ENCODE data around the gene UBASH3B. TPM values are rescaled to one million over a fixed set of nuclear protein-coding genes. Genes with fewer than 3 reads are reported as not detected.

UBASH3B gene
- total RNA-seq, 2 experiments from 2014 or later: 66.6 to 75.0 TPM

- no peak overlapping the region for H3K4me3 Mint-ChIP-seq
Observed at GRCh38 chr11:122775675-122776271, 120.3 kb downstream of the UBASH3B start.

GRCh38 chr11:122776546-122776945 lies 121.0 kb downstream of the UBASH3B start:
- no peaks in the 10 kb centered on the region for H3K27me3 Mint-ChIP-seq (ENCODE audit: low read depth)
- peaks cover 43% of the 10 kb centered on the region for H3K36me3 Mint-ChIP-seq (ENCODE audit: low read depth)
- peaks cover 34% of the 10 kb centered on the region for H3K4me1 Mint-ChIP-seq (ENCODE audit: low read depth)
- no peaks in the 10 kb centered on the region for H3K9me3 Mint-ChIP-seq (ENCODE audit: insufficient read depth)
- no peak overlapping the region for H3K4me3 Mint-ChIP-seq
- no peak overlapping the region for H3K27ac Mint-ChIP-seq
- DNase-seq (no peak), ATAC-seq (no peak)
- ChIA-PET CTCF (interaction anchor here (1.3 to 4.3 kb wide), 4 partner anchors 12 to 77 kb away, joined by 4 to 23 read pairs (median 4); no protein-coding TSS in a partner anchor), POLR2A (no interaction called here)

More at GRCh38 chr11:122775675-122776271, 120.3 kb downstream of the UBASH3B start:
- no peak overlapping the region for H3K27ac Mint-ChIP-seq
- no peak for DNase-seq
- H3K9me3 Mint-ChIP-seq (ENCODE audit: insufficient read depth): no peaks in the 10 kb centered on the region
- ChIA-PET CTCF (interaction anchor here (0.9 to 4.3 kb wide), 6 partner anchors 12 to 195 kb away, joined by 3 to 23 read pairs (median 4); no protein-coding TSS in a partner anchor), POLR2A (interaction anchor here (0.6 kb wide), 1 partner anchor 14 kb away, joined by 3 read pairs; no protein-coding TSS in a partner anchor)
- peaks cover 35% of the 10 kb centered on the region for H3K36me3 Mint-ChIP-seq (ENCODE audit: low read depth)
- no peak for ATAC-seq
- peaks cover 26% of the 10 kb centered on the region for H3K4me1 Mint-ChIP-seq (ENCODE audit: low read depth)
- H3K27me3 Mint-ChIP-seq (ENCODE audit: low read depth): no peaks in the 10 kb centered on the region

- no peak for ATAC-seq
- H3K36me3 Mint-ChIP-seq (ENCODE audit: low read depth): peaks cover 50% of the 10 kb centered on the region
- POLR2A ChIA-PET: no interaction called here
- H3K4me3 Mint-ChIP-seq: no peak overlapping the region
- no peak for DNase-seq
- peaks cover 42% of the 10 kb centered on the region for H3K4me1 Mint-ChIP-seq (ENCODE audit: low read depth)
- no peaks in the 10 kb centered on the region for H3K9me3 Mint-ChIP-seq (ENCODE audit: insufficient read depth)
- no peak overlapping the region for H3K27ac Mint-ChIP-seq
- no peaks in the 10 kb centered on the region for H3K27me3 Mint-ChIP-seq (ENCODE audit: low read depth)
- CTCF ChIA-PET: interaction anchor here (0.9 to 4.3 kb wide), 4 partner anchors 21 to 277 kb away, joined by 3 to 23 read pairs (median 6); no protein-coding TSS in a partner anchor
Observed at GRCh38 chr11:122777343-122777742, 121.8 kb downstream of the UBASH3B start.

GRCh38 chr11:122778148-122778547 lies 122.6 kb downstream of the UBASH3B start:
- ATAC-seq: no peak
- no peak overlapping the region for H3K27ac Mint-ChIP-seq

GRCh38 chr11:122779047-122779629 lies 123.6 kb downstream of the UBASH3B start:
- CTCF ChIA-PET: interaction anchor here (0.9 to 6.2 kb wide), 11 partner anchors 8 to 242 kb away, joined by 3 to 91 read pairs (median 15); no protein-coding TSS in a partner anchor
- no peaks in the 10 kb centered on the region for H3K27me3 Mint-ChIP-seq (ENCODE audit: low read depth)
- H3K4me3 Mint-ChIP-seq: no peak overlapping the region
- peaks cover 61% of the 10 kb centered on the region for H3K36me3 Mint-ChIP-seq (ENCODE audit: low read depth)
- H3K27ac Mint-ChIP-seq: peak overlapping the region; percentile 9
- no peaks in the 10 kb centered on the region for H3K9me3 Mint-ChIP-seq (ENCODE audit: insufficient read depth)
- H3K4me1 Mint-ChIP-seq (ENCODE audit: low read depth): peaks cover 42% of the 10 kb centered on the region
- POLR2A ChIA-PET: no interaction called here
- ATAC-seq: no peak
- DNase-seq: no peak

More at GRCh38 chr11:122778148-122778547, 122.6 kb downstream of the UBASH3B start:
- H3K36me3 Mint-ChIP-seq (ENCODE audit: low read depth): peaks cover 56% of the 10 kb centered on the region
- no peak overlapping the region for H3K4me3 Mint-ChIP-seq
- ChIA-PET CTCF (interaction anchor here (0.9 to 4.3 kb wide), 5 partner anchors 9 to 149 kb away, joined by 3 to 23 read pairs (median 5); no protein-coding TSS in a partner anchor), POLR2A (no interaction called here)
- H3K9me3 Mint-ChIP-seq (ENCODE audit: insufficient read depth): no peaks in the 10 kb centered on the region
- no peaks in the 10 kb centered on the region for H3K27me3 Mint-ChIP-seq (ENCODE audit: low read depth)
- H3K4me1 Mint-ChIP-seq (ENCODE audit: low read depth): peaks cover 42% of the 10 kb centered on the region
- DNase-seq: no peak

GRCh38 chr11:122780296-122780949 lies 124.9 kb downstream of the UBASH3B start:
- ChIA-PET POLR2A (interaction anchor here (1.1 kb wide), 1 partner anchor 8 kb away, joined by 4 read pairs; no protein-coding TSS in a partner anchor), CTCF (interaction anchor here (0.7 to 6.2 kb wide), 27 partner anchors 10 to 242 kb away, joined by 3 to 91 read pairs (median 6); partner anchors contain the start of gene UBASH3B)
- ATAC-seq (no peak), DNase-seq (no peak)
- Mint-ChIP-seq H3K4me3 (no peak overlapping the region), H3K9me3 (ENCODE audit: insufficient read depth) (no peaks in the 10 kb centered on the region), H3K36me3 (ENCODE audit: low read depth) (peaks cover 70% of the 10 kb centered on the region), H3K27me3 (ENCODE audit: low read depth) (no peaks in the 10 kb centered on the region), H3K27ac (peak overlapping the region; percentile 28), H3K4me1 (ENCODE audit: low read depth) (peaks cover 41% of the 10 kb centered on the region)

- H3K36me3 Mint-ChIP-seq (ENCODE audit: low read depth): peaks cover 65% of the 10 kb centered on the region
Observed at GRCh38 chr11:122781378-122782195, 126.1 kb downstream of the UBASH3B start.

GRCh38 chr11:122782222-122782621 lies 126.7 kb downstream of the UBASH3B start:
- ChIA-PET CTCF (interaction anchor here (0.7 to 6.2 kb wide), 18 partner anchors 8 to 241 kb away, joined by 3 to 91 read pairs (median 15); partner anchors contain the start of gene UBASH3B), POLR2A (no interaction called here)
- Mint-ChIP-seq H3K27ac (no peak overlapping the region), H3K9me3 (ENCODE audit: insufficient read depth) (no peaks in the 10 kb centered on the region), H3K4me3 (no peak overlapping the region), H3K27me3 (ENCODE audit: low read depth) (no peaks in the 10 kb centered on the region), H3K36me3 (ENCODE audit: low read depth) (peaks cover 63% of the 10 kb centered on the region), H3K4me1 (ENCODE audit: low read depth) (peaks cover 28% of the 10 kb centered on the region)
- no peak for ATAC-seq
- no peak for DNase-seq

More at GRCh38 chr11:122781378-122782195, 126.1 kb downstream of the UBASH3B start:
- ATAC-seq: peak; percentile 89
- Mint-ChIP-seq H3K27ac (no peak overlapping the region), H3K27me3 (ENCODE audit: low read depth) (no peaks in the 10 kb centered on the region), H3K9me3 (ENCODE audit: insufficient read depth) (no peaks in the 10 kb centered on the region), H3K4me1 (ENCODE audit: low read depth) (peaks cover 33% of the 10 kb centered on the region), H3K4me3 (no peak overlapping the region)
- POLR2A ChIA-PET: interaction anchor here (1.1 kb wide), 1 partner anchor 10 kb away, joined by 4 read pairs; no protein-coding TSS in a partner anchor
- CTCF ChIA-PET: interaction anchor here (0.6 to 6.2 kb wide), 30 partner anchors 9 to 241 kb away, joined by 3 to 91 read pairs (median 6); partner anchors contain the start of gene UBASH3B
- peak; percentile 80 for DNase-seq

GRCh38 chr11:122784325-122784955 lies 128.9 kb downstream of the UBASH3B start:
- CTCF ChIA-PET: interaction anchor here (5.5 to 6.2 kb wide), 3 partner anchors 27 to 157 kb away, joined by 50 to 91 read pairs (median 83); no protein-coding TSS in a partner anchor
- H3K27me3 Mint-ChIP-seq (ENCODE audit: low read depth): no peaks in the 10 kb centered on the region
- POLR2A ChIA-PET: interaction anchor here (1.0 kb wide), 1 partner anchor 21 kb away, joined by 3 read pairs; no protein-coding TSS in a partner anchor
- peaks cover 56% of the 10 kb centered on the region for H3K36me3 Mint-ChIP-seq (ENCODE audit: low read depth)
- no peaks in the 10 kb centered on the region for H3K9me3 Mint-ChIP-seq (ENCODE audit: insufficient read depth)
- peaks cover 20% of the 10 kb centered on the region for H3K4me1 Mint-ChIP-seq (ENCODE audit: low read depth)
- H3K4me3 Mint-ChIP-seq: no peak overlapping the region
- no peak overlapping the region for H3K27ac Mint-ChIP-seq
- DNase-seq (no peak), ATAC-seq (no peak)

- no peak overlapping the region for H3K4me3 Mint-ChIP-seq
Observed at GRCh38 chr11:122785031-122785541, 129.6 kb downstream of the UBASH3B start.

More at GRCh38 chr11:122785031-122785541, 129.6 kb downstream of the UBASH3B start:
- ATAC-seq (no peak), DNase-seq (no peak)
- POLR2A ChIA-PET: interaction anchor here (1.0 kb wide), 1 partner anchor 22 kb away, joined by 3 read pairs; no protein-coding TSS in a partner anchor
- no peak overlapping the region for H3K27ac Mint-ChIP-seq
- H3K27me3 Mint-ChIP-seq (ENCODE audit: low read depth): no peaks in the 10 kb centered on the region
- H3K36me3 Mint-ChIP-seq (ENCODE audit: low read depth): peaks cover 59% of the 10 kb centered on the region
- H3K9me3 Mint-ChIP-seq (ENCODE audit: insufficient read depth): no peaks in the 10 kb centered on the region
- peaks cover 20% of the 10 kb centered on the region for H3K4me1 Mint-ChIP-seq (ENCODE audit: low read depth)
- CTCF ChIA-PET: interaction anchor here (5.5 to 6.2 kb wide), 3 partner anchors 28 to 157 kb away, joined by 50 to 91 read pairs (median 83); no protein-coding TSS in a partner anchor

All from activated CD8-positive, alpha-beta T cell treated with anti-CD3 and anti-CD28 coated beads, Interleukin-2, amount 10 ng/mL, durations not matched to agents 7 days and 5 days (primary cell).